Fibroblast of mammary gland (primary cell): ENCODE measurements around the gene SDCCAG8.

Experiments
- DNase-seq: peaks from one replicate; pipeline ENCODE4 v3.0.0-alpha.2; 2010; ENCODE audit warnings: low read depth
- H3K4me3 ChIP-seq: 2 replicates; pipeline ENCODE4 v1.5.1; 2011; ENCODE audit warnings: low read depth, mild to moderate bottlenecking, low read length, moderate library complexity; ENCODE audit not compliant: control insufficient read depth
- CTCF ChIP-seq: conservative IDR thresholded peaks from 2 replicates; pipeline ENCODE4 v1.5.1; 2011; ENCODE audit warnings: low read depth, low read length, inconsistent platforms; ENCODE audit not compliant: control insufficient read depth, insufficient read depth

Gene SDCCAG8

GRCh38 chr1:243346016-243346415 is 90.2 kb downstream of the SDCCAG8 start:
- DNase-seq, result no peak
- H3K4me3 ChIP-seq, result no peak overlapping the region
- no peak for TF ChIP-seq CTCF

GRCh38 chr1:243346468-243346867 is 90.6 kb downstream of the SDCCAG8 start:
- H3K4me3 ChIP-seq, result no peak overlapping the region
- no peak for TF ChIP-seq CTCF
- DNase-seq, result no peak

DNA sequence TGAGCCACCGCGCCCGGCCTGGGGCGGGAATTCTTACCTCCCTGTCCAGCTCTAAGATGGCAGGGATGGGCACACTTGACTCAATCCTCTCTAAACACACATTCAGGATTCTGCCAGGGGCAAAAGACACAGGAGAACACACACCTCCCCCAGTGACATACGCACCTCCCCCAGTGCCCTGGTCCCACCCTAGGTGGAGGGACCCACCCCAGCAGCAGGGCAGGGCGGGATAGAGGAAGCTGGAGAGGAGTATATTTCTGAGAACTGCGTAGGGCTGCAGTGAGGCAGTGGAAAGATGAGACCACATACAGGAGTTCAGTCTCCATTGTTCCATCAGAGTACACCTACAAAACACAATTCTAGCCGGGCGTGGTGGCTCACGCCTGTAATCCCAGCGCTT is 92.5 kb downstream of the SDCCAG8 start:
- no peak overlapping the region for H3K4me3 ChIP-seq
- no peak for DNase-seq
- no peak for TF ChIP-seq CTCF

- no peak for TF ChIP-seq CTCF
- no peak overlapping the region for H3K4me3 ChIP-seq
- no peak for DNase-seq
Observed at GRCh38 chr1:243349128-243349527, 93.3 kb downstream of the SDCCAG8 start.

DNA sequence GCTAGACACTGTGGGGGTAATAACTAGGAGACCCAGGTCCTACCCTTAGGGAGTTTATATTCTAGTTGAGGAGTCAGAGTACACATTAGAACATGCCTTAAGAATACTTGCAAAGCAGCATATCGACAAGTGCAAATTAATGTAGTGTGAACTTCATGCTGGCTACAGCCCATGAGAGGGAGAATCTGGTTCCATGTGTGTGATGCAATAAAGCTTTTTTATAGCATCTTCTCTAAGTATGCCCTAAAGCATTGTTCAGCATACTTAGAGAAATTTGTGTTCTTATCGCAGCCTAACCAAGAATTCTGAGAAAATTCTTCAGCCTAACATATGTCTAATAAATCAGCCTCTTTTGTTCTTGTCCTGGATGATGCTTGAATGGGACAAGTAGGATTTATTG is 95.5 kb downstream of the SDCCAG8 start:
- TF ChIP-seq CTCF, result no peak
- no peak for DNase-seq
- no peak overlapping the region for H3K4me3 ChIP-seq

DNA sequence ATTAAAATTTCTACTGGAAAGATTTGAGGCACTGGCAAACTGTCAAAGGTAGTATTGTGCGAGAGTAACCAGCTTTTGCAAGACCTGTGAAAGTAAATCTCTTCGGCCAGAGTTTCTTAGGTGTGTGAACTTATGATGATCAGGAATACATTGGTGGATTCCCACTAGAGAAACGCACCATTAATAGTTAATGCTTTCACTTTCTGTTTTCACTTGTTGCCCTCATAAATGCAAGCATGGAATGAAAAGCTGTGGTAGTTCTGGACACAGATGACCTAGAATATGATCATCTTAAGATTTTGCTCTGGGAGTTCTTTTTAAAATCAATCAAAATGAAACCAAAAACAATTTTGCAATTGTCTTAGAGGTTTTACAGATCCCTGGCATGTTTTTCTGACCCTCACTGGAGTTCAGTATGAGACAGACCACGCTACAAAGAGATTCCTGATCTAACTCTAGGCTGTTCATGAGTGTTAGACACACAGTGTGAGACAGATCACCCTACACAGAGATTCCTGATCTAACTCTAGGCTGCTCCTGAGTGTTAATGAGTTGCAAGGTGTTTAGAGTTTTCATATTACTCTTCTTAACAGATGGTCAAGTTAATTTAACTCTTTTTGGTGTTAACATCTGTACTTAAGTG is 98.8 kb downstream of the SDCCAG8 start:
- no peak overlapping the region for H3K4me3 ChIP-seq
- DNase-seq, result peak; percentile 32
- no peak for TF ChIP-seq CTCF

DNA sequence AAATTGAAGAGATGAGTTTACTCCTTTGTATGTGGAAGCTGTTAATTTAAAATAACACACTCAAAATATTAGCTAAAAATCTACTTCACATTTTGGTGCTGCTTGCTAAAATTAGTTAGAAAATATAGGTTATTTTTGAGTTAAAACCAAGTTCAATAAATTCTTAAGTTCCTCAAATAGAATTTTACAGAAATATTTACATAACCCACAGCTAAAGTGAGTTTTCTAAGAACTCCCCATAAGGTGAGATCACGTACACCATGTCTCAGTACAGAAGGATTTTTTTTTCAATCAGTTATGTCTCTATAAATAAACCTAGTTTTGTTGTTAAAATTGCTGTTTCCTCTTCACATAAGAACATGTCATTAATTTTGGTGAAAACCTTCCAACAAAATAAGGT is 108.0 kb downstream of the SDCCAG8 start:
- H3K4me3 ChIP-seq, result no peak overlapping the region
- DNase-seq, result no peak
- no peak for TF ChIP-seq CTCF
